Peyer's patch (tissue), 4 donors: ENCODE measurements around the gene CERS6.

Experiments used
- CTCF ChIP-seq, 6 experiments: fragments of 450-650 bp in 4 of 6; fragments of 200-600 bp in 2 of 6; sonication (generic) in 1 of 6; IDR thresholded peaks; one replicate each; pipeline ENCODE4 v1.5.1; 2017 to 2019; ENCODE audit warnings: antibody characterized with exemption in 6 of 6, mild to moderate bottlenecking in 3 of 6, moderate library complexity in 1 of 6
- POLR2A ChIP-seq, 2 donors: fragments of 450-650 bp; IDR thresholded peaks; one replicate each; pipeline ENCODE4 v1.5.1; 2017; ENCODE audit warnings: antibody characterized with exemption in 2 of 2, mild to moderate bottlenecking in 2 of 2, moderate library complexity in 2 of 2

GRCh38 chr2:168521053-168521741, 65.1 kb downstream of the CERS6 start:
- TF ChIP-seq CTCF (IDR thresholded peaks at IDR 0.05) (no peak), POLR2A (IDR thresholded peaks at IDR 0.05) (no peak)
